CD14-positive monocyte (primary cell): Measurements from ENCODE around the gene CELF2. TPM values are rescaled to one million over a fixed set of nuclear protein-coding genes. Genes with fewer than 3 reads are reported as not detected.

Experiments used
- DNase-seq, 3 donors: peaks; one replicate each; pipeline ENCODE4 v3.0.0-alpha.2; 2011 to 2022
- H2AFZ ChIP-seq: 2 replicates; pipeline ENCODE4 v1.6.0; 2012; ENCODE audit warnings: mild to moderate bottlenecking, low read depth, low read length, inconsistent platforms; ENCODE audit not compliant: insufficient read depth, poor library complexity, severe bottlenecking
- H3K27ac ChIP-seq, 2 donors: 1 replicate in 1 of 2; 2 replicates in 1 of 2; pipeline ENCODE4 v1.5.1; 2012 to 2013; ENCODE audit warnings: low read length in 2 of 2, control low read depth in 1 of 2, inconsistent platforms in 1 of 2, low read depth in 1 of 2, mild to moderate bottlenecking in 1 of 2
- H3K27me3 ChIP-seq, 2 donors: one replicate each; pipeline versions ENCODE4 v1.6.0 to v1.6.1; 2011 to 2013; ENCODE audit warnings: low read length in 2 of 2; ENCODE audit not compliant: control insufficient read depth in 2 of 2, insufficient read depth in 2 of 2
- H3K36me3 ChIP-seq, 2 donors: replicated peaks in 1 of 2; 1 replicate in 1 of 2; 2 replicates in 1 of 2; pipeline versions ENCODE4 v1.5.1 to v1.6.1; 2012 to 2013; ENCODE audit warnings: low read length in 2 of 2, control low read depth in 1 of 2, inconsistent platforms in 1 of 2, mild to moderate bottlenecking in 1 of 2; ENCODE audit not compliant: insufficient read depth in 2 of 2, control insufficient read depth in 1 of 2
- H3K4me1 ChIP-seq, 2 donors: 1 replicate in 1 of 2; 2 replicates in 1 of 2; pipeline versions ENCODE4 v1.5.1 to v1.6.1; 2012 to 2013; ENCODE audit warnings: low read length in 2 of 2, control low read depth in 1 of 2, inconsistent platforms in 1 of 2, mild to moderate bottlenecking in 1 of 2, moderate library complexity in 1 of 2; ENCODE audit not compliant: insufficient read depth in 2 of 2, control insufficient read depth in 1 of 2
- H3K4me2 ChIP-seq: replicated peaks from 2 replicates; pipeline ENCODE3; 2012; ENCODE audit warnings: low read length, moderate library complexity, mild to moderate bottlenecking; ENCODE audit not compliant: poor library complexity, severe bottlenecking; ENCODE audit errors: extremely low read depth
- H3K4me3 ChIP-seq, 3 experiments: fragments of 200-600 bp in 1 of 3; sonication (generic) in 1 of 3; replicated peaks in 1 of 3; 1 replicate in 2 of 3; 2 replicates in 1 of 3; pipeline ENCODE4 v1.5.1; 2011 to 2013; ENCODE audit warnings: low read length in 3 of 3, mild to moderate bottlenecking in 3 of 3, control low read depth in 2 of 3, low read depth in 2 of 3, inconsistent platforms in 1 of 3, moderate library complexity in 1 of 3
- H3K79me2 ChIP-seq: 2 replicates; pipeline ENCODE4 v1.6.0; 2012; ENCODE audit warnings: mild to moderate bottlenecking, control low read depth, inconsistent platforms, low read length, moderate library complexity; ENCODE audit not compliant: insufficient read depth
- H3K9ac ChIP-seq: 2 replicates; pipeline ENCODE4 v1.6.0; 2017; ENCODE audit warnings: low read length, mild to moderate bottlenecking; ENCODE audit not compliant: insufficient read depth, poor library complexity, severe bottlenecking
- H3K9me3 ChIP-seq, 2 donors: replicated peaks in 1 of 2; 1 replicate in 1 of 2; 2 replicates in 1 of 2; pipeline versions ENCODE4 v1.5.1 to v1.6.1; 2012 to 2013; ENCODE audit warnings: low read length in 2 of 2, control low read depth in 1 of 2; ENCODE audit not compliant: control insufficient read depth in 1 of 2, insufficient read depth in 1 of 2
- H4K20me1 ChIP-seq: 2 replicates; pipeline ENCODE4 v1.6.0; 2012; ENCODE audit warnings: mild to moderate bottlenecking, low read length, control low read depth, moderate library complexity; ENCODE audit not compliant: insufficient read depth
- H3K27ac Mint-ChIP-seq, 7 donors: one replicate each; pipeline ENCODE4 v1.8.0; 2020; ENCODE audit warnings: mild to moderate bottlenecking in 7 of 7, mixed read lengths in 7 of 7, moderate library complexity in 6 of 7, inconsistent platforms in 2 of 7
- H3K27me3 Mint-ChIP-seq, 3 donors: one replicate each; pipeline ENCODE4 v1.8.0; 2021 to 2022; ENCODE audit warnings: low read depth in 3 of 3, mild to moderate bottlenecking in 3 of 3, mixed read lengths in 3 of 3, moderate library complexity in 3 of 3, inconsistent platforms in 1 of 3
- H3K36me3 Mint-ChIP-seq, 2 donors: one replicate each; pipeline ENCODE4 v1.8.0; 2020; ENCODE audit warnings: mixed read lengths in 2 of 2, inconsistent platforms in 1 of 2, mild to moderate bottlenecking in 1 of 2
- H3K4me1 Mint-ChIP-seq: one replicate; pipeline ENCODE4 v1.8.0; 2020; ENCODE audit warnings: mild to moderate bottlenecking, mixed read lengths
- H3K4me3 Mint-ChIP-seq, 2 donors: one replicate each; pipeline ENCODE4 v1.8.0; 2020; ENCODE audit warnings: mild to moderate bottlenecking in 2 of 2, mixed read lengths in 2 of 2, moderate library complexity in 1 of 2
- H3K9me3 Mint-ChIP-seq, 7 donors: one replicate each; pipeline ENCODE4 v1.8.0; 2020 to 2022; ENCODE audit warnings: mixed read lengths in 7 of 7, mild to moderate bottlenecking in 6 of 7, moderate library complexity in 6 of 7, inconsistent platforms in 2 of 7
- CTCF ChIP-seq: fragments of 200-600 bp; IDR thresholded peaks from one replicate; pipeline ENCODE4 v1.8.0; 2022; ENCODE audit warnings: antibody characterized with exemption, mild to moderate bottlenecking
- WGBS: methylation state at CpG from one replicate; pipeline ENCODE4 v1.1.5; 2013; ENCODE audit warnings: missing lambda C conversion rate; ENCODE audit not compliant: insufficient coverage; 5-methylcytosine and 5-hydroxymethylcytosine counted together
- intact Hi-C, 2 donors: fragments of 100-400 bp; cut with micrococcal nuclease; formaldehyde crosslinking; loops; one replicate each; pipeline versions ENCODE4 v1.15.0 to v1.15.1; 2023
- polyA plus RNA-seq, 3 donors: library from polyadenylated mRNA; depleted of rRNA in 1 of 3; unstranded in 2 of 3; stranded (reverse) in 1 of 3; fragments of 300-500 nt in 2 of 3; fragments of >200 nt in 1 of 3; fragmentation: Illumina TruSeq in 2 of 3; gene quantifications; 1 replicate in 2 of 3; 2 replicates in 1 of 3; pipeline ENCODE4 v1.2.3, GENCODE V29; 2012 to 2021

Gene CELF2
- polyA plus RNA-seq, 3 donors: 53.5 to 93.3 (median 80.5) TPM

- Mint-ChIP-seq H3K9me3 (peaks cover 0 to 2% (median 0%) of the 10 kb centered on the region in 7 donors), H3K4me1 (peaks cover 48% of the 10 kb centered on the region), H3K36me3 (peaks cover 66 to 85% of the 10 kb centered on the region in 2 donors)
These were observed 314.1 kb downstream of the CELF2 start for GRCh38 chr10:11331726-11332125.

GRCh38 chr10:11332846-11333245 is 315.2 kb downstream of the CELF2 start:
- peak overlapping the region in 2 of 7 donors; percentile 6 to 39 for H3K27ac Mint-ChIP-seq
- no peaks in the 10 kb centered on the region for H3K9me3 ChIP-seq
- H3K4me3 ChIP-seq: no peak overlapping the region
- intact Hi-C loops: no loop called here
- peaks cover 20 to 28% of the 10 kb centered on the region in 2 donors for H3K4me1 ChIP-seq
- 86% methylated on average over 5 of the region's 10 CpGs for WGBS
- H3K4me2 ChIP-seq: no peak overlapping the region
- no peak overlapping the region for H3K4me3 Mint-ChIP-seq
- no peak overlapping the region for H3K9ac ChIP-seq
- peaks cover 98% of the 10 kb centered on the region for H4K20me1 ChIP-seq
- H3K36me3 Mint-ChIP-seq: peaks cover 58 to 76% of the 10 kb centered on the region in 2 donors
- no peaks in the 10 kb centered on the region for H3K27me3 ChIP-seq
- peaks cover 0 to 3% (median 1%) of the 10 kb centered on the region in 3 donors for H3K27me3 Mint-ChIP-seq
- H3K36me3 ChIP-seq: peaks cover 50 to 83% of the 10 kb centered on the region in 2 donors
- no peak for DNase-seq
- peaks cover 39% of the 10 kb centered on the region for H3K4me1 Mint-ChIP-seq
- no peak overlapping the region for H2AFZ ChIP-seq
- peaks cover 0 to 2% (median 0%) of the 10 kb centered on the region in 7 donors for H3K9me3 Mint-ChIP-seq
- H3K79me2 ChIP-seq: peaks cover 11% of the 10 kb centered on the region
- H3K27ac ChIP-seq: peak overlapping the region in 1 of 2 donors; percentile 21
- no peak for TF ChIP-seq CTCF

More at GRCh38 chr10:11331726-11332125, 314.1 kb downstream of the CELF2 start:
- H3K4me3 Mint-ChIP-seq: no peak overlapping the region
- no peak overlapping the region for H3K27ac Mint-ChIP-seq
- no peak overlapping the region for H3K9ac ChIP-seq
- no peaks in the 10 kb centered on the region for H3K27me3 ChIP-seq
- peaks cover 0 to 3% (median 1%) of the 10 kb centered on the region in 3 donors for H3K27me3 Mint-ChIP-seq
- H2AFZ ChIP-seq: no peak overlapping the region
- no peak overlapping the region for H3K4me3 ChIP-seq
- no peak overlapping the region for H3K27ac ChIP-seq
- intact Hi-C loops: no loop called here
- no peak for TF ChIP-seq CTCF
- peaks cover 61 to 94% of the 10 kb centered on the region in 2 donors for H3K36me3 ChIP-seq
- peaks cover 98% of the 10 kb centered on the region for H4K20me1 ChIP-seq
- H3K79me2 ChIP-seq: peaks cover 11% of the 10 kb centered on the region
- no peak for DNase-seq
- WGBS: no CpG with 5 or more reads among the region's 3 CpGs
- peaks cover 24 to 29% of the 10 kb centered on the region in 2 donors for H3K4me1 ChIP-seq
- H3K4me2 ChIP-seq: no peak overlapping the region
- no peaks in the 10 kb centered on the region for H3K9me3 ChIP-seq
